GM23338 (cell line): ENCODE data around the gene CAMKK2. TPM values are rescaled to one million over a fixed set of nuclear protein-coding genes. Genes with fewer than 3 reads are reported as not detected.
"Not testable (repeated sequence)": the region's sequence is repeated elsewhere in the genome, so short reads cannot be mapped to it uniquely, and the experiment has no call there.

Source experiments
- ATAC-seq: fragments of 200-7000 bp; cut with Tn5 transposase; 3 replicates; pipeline ENCODE4 v1.9.1; 2020
- DNase-seq: peaks from one replicate; pipeline ENCODE4 v3.0.0-alpha.2; 2015; ENCODE audit warnings: low spot score
- H2AFZ ChIP-seq: fragments of 200-600 bp; sonication (generic); 2 replicates; pipeline ENCODE4 v1.8.0; 2016; ENCODE audit warnings: antibody characterized with exemption, mild to moderate bottlenecking, moderate library complexity
- H3F3A ChIP-seq: fragments of 200-600 bp; sonication (generic); replicated peaks from 2 replicates; pipeline ENCODE4 v1.8.0; 2017; ENCODE audit warnings: antibody characterized with exemption, mixed run types, low read depth
- H3K27ac ChIP-seq: fragments of 200-600 bp; sonication (generic); 2 replicates; pipeline ENCODE4 v1.6.1; 2016; ENCODE audit warnings: low read depth
- H3K27me3 ChIP-seq: fragments of 200-600 bp; sonication (generic); 2 replicates; pipeline ENCODE4 v1.8.0; 2016; ENCODE audit warnings: mild to moderate bottlenecking, mixed run types, moderate library complexity; ENCODE audit not compliant: insufficient read depth
- H3K36me3 ChIP-seq: fragments of 200-600 bp; sonication (generic); 2 replicates; pipeline ENCODE4 v1.8.0; 2016; ENCODE audit warnings: mild to moderate bottlenecking; ENCODE audit not compliant: insufficient read depth
- H3K4me1 ChIP-seq: fragments of 200-600 bp; sonication (generic); 2 replicates; pipeline ENCODE4 v1.8.0; 2016; ENCODE audit warnings: mild to moderate bottlenecking, moderate library complexity; ENCODE audit not compliant: insufficient read depth
- H3K4me2 ChIP-seq: fragments of 200-600 bp; sonication (generic); 2 replicates; pipeline ENCODE4 v1.7.1; 2017; ENCODE audit warnings: mixed run types
- H3K4me3 ChIP-seq: fragments of 200-600 bp; sonication (generic); 2 replicates; pipeline ENCODE4 v1.6.1; 2016; ENCODE audit warnings: mixed run types
- H3K79me2 ChIP-seq: fragments of 200-600 bp; sonication (generic); replicated peaks from 2 replicates; pipeline ENCODE4 v1.8.0; 2017; ENCODE audit warnings: mild to moderate bottlenecking; ENCODE audit not compliant: insufficient read depth
- H3K9me2 ChIP-seq: fragments of 200-600 bp; sonication (generic); 2 replicates; pipeline ENCODE4 v1.8.0; 2017; ENCODE audit not compliant: insufficient read depth
- H4K20me1 ChIP-seq: fragments of 200-600 bp; sonication (generic); replicated peaks from 2 replicates; pipeline ENCODE4 v1.8.0; 2017; ENCODE audit warnings: mild to moderate bottlenecking; ENCODE audit not compliant: insufficient read depth
- H3K27ac Mint-ChIP-seq: 2 replicates; pipeline ENCODE4 v1.8.0; 2020; ENCODE audit warnings: inconsistent platforms, mild to moderate bottlenecking, moderate library complexity, mixed read lengths
- H3K27me3 Mint-ChIP-seq: 3 replicates; pipeline ENCODE4 v1.8.0; 2022; ENCODE audit warnings: low read depth, mild to moderate bottlenecking, moderate library complexity, mixed read lengths, inconsistent platforms; ENCODE audit not compliant: insufficient read depth, poor library complexity
- H3K36me3 Mint-ChIP-seq: 3 replicates; pipeline ENCODE4 v1.8.0; 2021; ENCODE audit warnings: low read depth, mild to moderate bottlenecking, inconsistent platforms, moderate library complexity, mixed read lengths
- H3K4me1 Mint-ChIP-seq: 3 replicates; pipeline ENCODE4 v1.8.0; 2020; ENCODE audit warnings: mild to moderate bottlenecking, inconsistent platforms, mixed read lengths
- H3K4me3 Mint-ChIP-seq: 3 replicates; pipeline ENCODE4 v1.8.0; 2021; ENCODE audit warnings: moderate library complexity, mild to moderate bottlenecking, inconsistent platforms, mixed read lengths
- H3K9me3 Mint-ChIP-seq: 3 replicates; pipeline ENCODE4 v1.8.0; 2020; ENCODE audit warnings: moderate library complexity, mild to moderate bottlenecking, inconsistent platforms, mixed read lengths
- CTCF ChIP-seq, 2 experiments: fragments of 200-600 bp in 1 of 2; sonication (generic) in 1 of 2; conservative IDR thresholded peaks; 2 replicates each; pipeline versions ENCODE4 v1.5.1 to v1.6.1; 2016 to 2017; ENCODE audit warnings: antibody characterized with exemption in 2 of 2, low read depth in 2 of 2, mild to moderate bottlenecking in 2 of 2, moderate library complexity in 1 of 2
- ETS1 ChIP-seq: IDR thresholded peaks from 2 replicates; pipeline ENCODE4 v1.6.1; 2016; ENCODE audit warnings: antibody characterized with exemption
- JUNB ChIP-seq: IDR thresholded peaks from one replicate; pipeline ENCODE4 v1.6.1; 2016; ENCODE audit warnings: antibody characterized with exemption; ENCODE audit not compliant: unreplicated experiment
- STAT1 ChIP-seq: IDR thresholded peaks from one replicate; pipeline ENCODE4 v1.6.1; 2016; ENCODE audit warnings: antibody characterized with exemption; ENCODE audit not compliant: unreplicated experiment
- ZNF114 ChIP-seq: fragments of 250-450 bp; sonication (Bioruptor Pico); IDR thresholded peaks from 2 replicates; pipeline ENCODE4 v1.5.0; 2020; ENCODE audit warnings: mild to moderate bottlenecking, moderate library complexity
- ZNF331 ChIP-seq: fragments of 250-450 bp; sonication (Bioruptor Pico); IDR thresholded peaks from 2 replicates; pipeline ENCODE4 v1.5.0; 2020; ENCODE audit warnings: low read depth, mild to moderate bottlenecking, moderate library complexity
- polyA plus RNA-seq: library from polyadenylated mRNA; unstranded; fragments of >200 nt; fragmentation: Nextera tagmentation; extraction: Ambion mirVana; gene quantifications from 2 replicates; pipeline ENCODE4 v1.2.1, GENCODE V29; 2016
- total RNA-seq: library from RNA; depleted of rRNA; stranded (reverse); fragments of >200 nt; shearing (Covaris generic); gene quantifications from 2 replicates; pipeline ENCODE4 v1.2.3, GENCODE V29; 2014

Gene CAMKK2
- total and polyA plus RNA-seq, 2 experiments from 2014 or later: 10.3 to 26.4 TPM

DNA sequence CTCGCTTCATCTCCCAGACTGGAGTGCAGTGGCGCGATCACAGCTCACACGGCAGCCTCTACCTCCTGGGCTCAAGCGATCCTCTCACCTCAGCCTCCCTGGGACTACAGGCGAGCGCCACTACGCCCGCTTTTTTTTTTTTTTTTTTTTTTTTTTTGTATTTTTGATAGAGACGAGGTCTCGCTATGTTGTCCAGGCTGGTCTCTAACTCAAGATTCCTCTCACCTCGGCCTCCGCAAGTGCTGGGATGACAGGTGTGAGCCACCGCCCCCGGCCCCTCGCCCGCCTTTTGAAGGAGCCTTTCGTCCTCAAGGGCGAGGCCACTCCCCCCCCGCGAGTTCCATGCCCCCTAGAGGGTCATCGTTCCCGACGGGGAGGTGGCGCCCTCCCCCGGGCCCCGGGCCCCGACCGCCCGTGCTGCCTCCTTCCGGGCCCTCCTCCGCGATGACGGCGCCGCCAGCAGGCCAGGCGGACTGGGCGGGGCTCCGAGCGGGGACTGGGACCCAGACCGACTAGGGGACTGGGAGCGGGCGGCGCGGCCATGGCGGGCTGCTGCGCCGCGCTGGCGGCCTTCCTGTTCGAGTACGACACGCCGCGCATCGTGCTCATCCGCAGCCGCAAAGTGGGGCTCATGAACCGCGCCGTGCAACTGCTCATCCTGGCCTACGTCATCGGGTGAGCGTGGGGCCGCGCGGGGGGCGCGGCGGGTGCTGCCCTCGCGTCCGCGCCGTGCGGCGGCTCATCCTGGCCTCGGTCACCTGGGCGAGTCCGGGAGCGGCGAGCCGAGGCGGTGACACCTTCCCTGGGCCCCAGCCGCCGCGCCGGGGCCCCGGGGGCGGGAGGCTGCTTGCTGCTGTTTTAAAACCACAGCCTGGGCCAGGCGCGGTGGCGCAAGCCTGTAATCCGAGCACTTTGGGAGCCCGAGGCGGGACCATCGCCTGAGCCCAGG, 86.6 kb downstream of the CAMKK2 start, which contains the start of gene P2RX4 (continued):
- peak; percentile 15 to 60; a peak in 2 of 4 replicates for TF ChIP-seq CTCF (conservative IDR thresholded peaks at IDR 0.05; ENCODE audit: low read depth in 2 of 2)

- Histone ChIP-seq H3K4me1 (peaks cover 6% of the 10 kb centered on the region; the same call in 1 of the 2 replicates), H3K79me2 (no peaks in the 10 kb centered on the region), H3K4me2 (no peak overlapping the region), H3K36me3 (no peaks in the 10 kb centered on the region), H4K20me1 (no peaks in the 10 kb centered on the region; the same call in 1 of the 2 replicates), H3F3A (peaks cover 3% of the 10 kb centered on the region; the same call in 1 of the 2 replicates), H3K4me3 (peak overlapping the region; percentile 81; the same call in 1 of the 2 replicates), H3K27me3 (peaks cover 15% of the 10 kb centered on the region; the same call in 1 of the 2 replicates), H3K27ac (no peak overlapping the region), H3K9me2 (no peaks in the 10 kb centered on the region), H2AFZ (no peak overlapping the region)
- Mint-ChIP-seq H3K27me3 (peaks cover 13% of the 10 kb centered on the region), H3K9me3 (no peaks in the 10 kb centered on the region), H3K27ac (no peak overlapping the region), H3K4me1 (peaks cover 5% of the 10 kb centered on the region; the same call in 2 of the 3 replicates), H3K36me3 (no peaks in the 10 kb centered on the region), H3K4me3 (peak overlapping the region; percentile 60)
- peak; percentile 4; the same call in 1 of the 3 replicates for ATAC-seq
- DNase-seq: no peak
- TF ChIP-seq JUNB: no peak
These were observed 87.3 kb downstream of the CAMKK2 start for GRCh38 chr12:121209221-121209620.

GRCh38 chr12:121208571-121208970, 87.9 kb downstream of the CAMKK2 start:
- H3K27ac ChIP-seq, H3K4me3 ChIP-seq, H3K27ac Mint-ChIP-seq, H3K36me3 Mint-ChIP-seq, H3K4me2 ChIP-seq, H3F3A ChIP-seq, H3K9me2 ChIP-seq, H3K4me1 Mint-ChIP-seq, H4K20me1 ChIP-seq, H3K4me3 Mint-ChIP-seq, DNase-seq, H3K4me1 ChIP-seq, ATAC-seq, H2AFZ ChIP-seq, H3K79me2 ChIP-seq, H3K36me3 ChIP-seq, H3K9me3 Mint-ChIP-seq: not testable (repeated sequence)
- H3K27me3 Mint-ChIP-seq: peaks cover 13% of the 10 kb centered on the region
- H3K27me3 ChIP-seq: peaks cover 15% of the 10 kb centered on the region; the same call in 1 of the 2 replicates

GRCh38 chr12:121205491-121205890, 91.0 kb downstream of the CAMKK2 start:
- peaks cover under 1% of the 10 kb centered on the region; the same call in 1 of the 2 replicates for H3F3A ChIP-seq
- H2AFZ ChIP-seq: no peak overlapping the region
- DNase-seq (no peak), ATAC-seq (no peak)
- no peaks in the 10 kb centered on the region; the same call in 1 of the 2 replicates for H4K20me1 ChIP-seq
- H3K27ac ChIP-seq: no peak overlapping the region
- no peaks in the 10 kb centered on the region for H3K4me1 ChIP-seq
- H3K27me3 ChIP-seq: peaks cover 15% of the 10 kb centered on the region; the same call in 1 of the 2 replicates
- Mint-ChIP-seq H3K4me3 (no peak overlapping the region), H3K27ac (no peak overlapping the region), H3K36me3 (no peaks in the 10 kb centered on the region), H3K27me3 (peaks cover 6% of the 10 kb centered on the region), H3K9me3 (no peaks in the 10 kb centered on the region), H3K4me1 (no peaks in the 10 kb centered on the region)
- H3K79me2 ChIP-seq: no peaks in the 10 kb centered on the region
- H3K9me2 ChIP-seq: no peaks in the 10 kb centered on the region
- no peak overlapping the region for H3K4me3 ChIP-seq
- H3K4me2 ChIP-seq: no peak overlapping the region
- no peaks in the 10 kb centered on the region for H3K36me3 ChIP-seq
- TF ChIP-seq STAT1: no peak
- TF ChIP-seq ZNF114 (CRISPR knock-in tag): no peak
- TF ChIP-seq ZNF331 (CRISPR knock-in tag): no peak
- TF ChIP-seq ETS1: no peak
- no peak for TF ChIP-seq CTCF (conservative IDR thresholded peaks at IDR 0.05; ENCODE audit: low read depth in 2 of 2)
- TF ChIP-seq JUNB: no peak
